GM15510 (cell line): ENCODE results near the gene ITSN2.

ENCODE experiments used
- POLR2A ChIP-seq: IDR thresholded peaks from 3 replicates; pipeline ENCODE4 v1.6.1; 2011; ENCODE audit warnings: borderline replicate concordance; ENCODE audit not compliant: insufficient read length; ENCODE audit errors: extremely low read depth

The ITSN2 gene

GRCh38 chr2:24228470-24228869, 131.9 kb downstream of the ITSN2 start:
- no peak for TF ChIP-seq POLR2A

- TF ChIP-seq POLR2A: no peak
Measured at GRCh38 chr2:24225499-24226242, 134.7 kb downstream of the ITSN2 start.

- TF ChIP-seq POLR2A: no peak
Measured at GRCh38 chr2:24222946-24223345, 137.4 kb downstream of the ITSN2 start.

GRCh38 chr2:24221343-24222050, 138.8 kb downstream of the ITSN2 start:
- no peak for TF ChIP-seq POLR2A

GRCh38 chr2:24220554-24221291, 139.6 kb downstream of the ITSN2 start:
- no peak for TF ChIP-seq POLR2A

GRCh38 chr2:24214880-24215279, 145.5 kb downstream of the ITSN2 start:
- TF ChIP-seq POLR2A: no peak

GRCh38 chr2:24211408-24211807, 148.9 kb downstream of the ITSN2 start:
- TF ChIP-seq POLR2A: no peak

- no peak for TF ChIP-seq POLR2A
Measured at GRCh38 chr2:24210723-24211122, 149.6 kb downstream of the ITSN2 start.

- no peak for TF ChIP-seq POLR2A
Measured at GRCh38 chr2:24210106-24210455, 150.3 kb downstream of the ITSN2 start.

- TF ChIP-seq POLR2A: no peak
Measured at GRCh38 chr2:24209389-24210105, 150.8 kb downstream of the ITSN2 start.

GRCh38 chr2:24208490-24208889, 151.8 kb downstream of the ITSN2 start:
- no peak for TF ChIP-seq POLR2A

- no peak for TF ChIP-seq POLR2A
Measured at GRCh38 chr2:24207359-24207758, 153.0 kb downstream of the ITSN2 start.

GRCh38 chr2:24206714-24207113, 153.6 kb downstream of the ITSN2 start:
- TF ChIP-seq POLR2A: no peak

- TF ChIP-seq POLR2A: no peak
Measured at GRCh38 chr2:24206242-24206641, 154.1 kb downstream of the ITSN2 start.

GRCh38 chr2:24205131-24205530, 155.2 kb downstream of the ITSN2 start:
- no peak for TF ChIP-seq POLR2A

- no peak for TF ChIP-seq POLR2A
Measured at GRCh38 chr2:24204505-24204904, 155.8 kb downstream of the ITSN2 start.

- TF ChIP-seq POLR2A: no peak
Measured at GRCh38 chr2:24203787-24204150, 156.6 kb downstream of the ITSN2 start.
